GM19463 (cell line): ENCODE results near the gene MT1X.

ENCODE experiments used
- ATAC-seq: cut with Tn5 transposase; IDR thresholded peaks from one replicate; pipeline ENCODE4 v1.9.1; 2021; ENCODE audit warnings: mild to moderate bottlenecking, moderate library complexity; ENCODE audit not compliant: unreplicated experiment

MT1X gene

GRCh38 chr16:56675685-56676210, 6.5 kb upstream of the MT1X start:
- ATAC-seq, result no peak

- ATAC-seq, result no peak
Measured at GRCh38 chr16:56677474-56677873, 4.8 kb upstream of the MT1X start.

- no peak for ATAC-seq
Measured at GRCh38 chr16:56679078-56679730, 3.1 kb upstream of the MT1X start.

GRCh38 chr16:56679818-56680217, 2.5 kb upstream of the MT1X start:
- no peak for ATAC-seq

- ATAC-seq, result peak; percentile 5
Measured at GRCh38 chr16:56682703-56683397, 580 bp downstream of the MT1X start.

GRCh38 chr16:56683424-56684172, 1.3 kb downstream of the MT1X start:
- ATAC-seq, result no peak

GRCh38 chr16:56684256-56684925, 2.1 kb downstream of the MT1X start:
- ATAC-seq, result no peak

- no peak for ATAC-seq
Measured at GRCh38 chr16:56684926-56685590, 2.8 kb downstream of the MT1X start.

- ATAC-seq, result no peak
Measured at GRCh38 chr16:56686758-56687157, 4.5 kb downstream of the MT1X start.

- no peak for ATAC-seq
Measured at GRCh38 chr16:56688762-56689161, 6.5 kb downstream of the MT1X start.

- no peak for ATAC-seq
Measured at GRCh38 chr16:56689171-56689570, 6.9 kb downstream of the MT1X start.

- ATAC-seq, result no peak
Measured at GRCh38 chr16:56690420-56691122, 8.3 kb downstream of the MT1X start.

GRCh38 chr16:56691885-56692284, 9.6 kb downstream of the MT1X start:
- no peak for ATAC-seq

- ATAC-seq, result no peak
Measured at GRCh38 chr16:56695246-56695645, 13.0 kb downstream of the MT1X start.

- ATAC-seq, result no peak
Measured at GRCh38 chr16:56697456-56698155, 15.3 kb downstream of the MT1X start.

GRCh38 chr16:56700195-56700594, 17.9 kb downstream of the MT1X start:
- ATAC-seq, result no peak

GRCh38 chr16:56700631-56701030, 18.4 kb downstream of the MT1X start:
- no peak for ATAC-seq

GRCh38 chr16:56701534-56701933, 19.3 kb downstream of the MT1X start:
- ATAC-seq, result no peak

GRCh38 chr16:56702836-56703235, 20.6 kb downstream of the MT1X start:
- no peak for ATAC-seq
